HepG2 (cell line): ENCODE data around the gene FAT1. TPM values are rescaled to one million over a fixed set of nuclear protein-coding genes. Genes with fewer than 3 reads are reported as not detected.
A peak's percentile ranks its signal among the peaks of the same experiment; 100 is the strongest.

Experiments
- AFF4 ChIP-seq: sonication (generic); formaldehyde crosslinking; IDR thresholded peaks from 2 replicates; pipeline ENCODE4 v1.4.0; 2020; ENCODE audit warnings: missing genetic modification reagents
- ATF5 ChIP-seq: sonication (generic); formaldehyde crosslinking; IDR thresholded peaks from 2 replicates; pipeline ENCODE4 v1.4.0; 2020; ENCODE audit warnings: mild to moderate bottlenecking, low read depth, missing genetic modification reagents
- CENPX ChIP-seq: sonication (generic); formaldehyde crosslinking; IDR thresholded peaks from 2 replicates; pipeline ENCODE4 v1.9.0; 2021; ENCODE audit warnings: mild to moderate bottlenecking, missing genetic modification reagents, moderate library complexity
- CHCHD3 ChIP-seq: sonication (generic); formaldehyde crosslinking; IDR thresholded peaks from 2 replicates; pipeline ENCODE4 v1.8.0; 2022; ENCODE audit warnings: mild to moderate bottlenecking, missing genetic modification reagents, moderate library complexity
- FOSL1 ChIP-seq: sonication (generic); formaldehyde crosslinking; IDR thresholded peaks from 2 replicates; pipeline ENCODE4 v1.9.0; 2021; ENCODE audit warnings: missing genetic modification reagents, borderline replicate concordance
- HNRNPL ChIP-seq: fragments of 200-400 bp; formaldehyde crosslinking; IDR thresholded peaks from 2 replicates; pipeline ENCODE4 v1.6.1; 2017; ENCODE audit warnings: mild to moderate bottlenecking, low read depth, low read length
- MXD1 ChIP-seq: sonication (generic); formaldehyde crosslinking; IDR thresholded peaks from 2 replicates; pipeline ENCODE4 v1.4.0; 2020; ENCODE audit warnings: mild to moderate bottlenecking, missing genetic modification reagents
- NKX3-1 ChIP-seq: sonication (generic); formaldehyde crosslinking; IDR thresholded peaks from 2 replicates; pipeline ENCODE4 v1.5.0; 2020; ENCODE audit warnings: missing genetic modification reagents
- SMYD3 ChIP-seq: sonication (generic); formaldehyde crosslinking; IDR thresholded peaks from 2 replicates; pipeline ENCODE4 v1.8.1; 2023; ENCODE audit warnings: mild to moderate bottlenecking, missing genetic modification reagents
- SP5 ChIP-seq: IDR thresholded peaks from 2 replicates; pipeline ENCODE4 v1.6.1; 2016; ENCODE audit warnings: low read depth, borderline replicate concordance
- SRSF4 ChIP-seq: fragments of 200-400 bp; formaldehyde crosslinking; IDR thresholded peaks from one replicate; pipeline ENCODE4 v1.6.1; 2018; ENCODE audit warnings: mild to moderate bottlenecking, low read depth, low read length, moderate library complexity; ENCODE audit not compliant: poor library complexity, severe bottlenecking
- TCF7L2 ChIP-seq: IDR thresholded peaks from 2 replicates; pipeline ENCODE4 v1.6.1; 2011; ENCODE audit warnings: mild to moderate bottlenecking, low read depth, low read length, moderate library complexity
- TSC22D2 ChIP-seq: sonication (generic); formaldehyde crosslinking; IDR thresholded peaks from 2 replicates; pipeline ENCODE4 v1.5.1; 2020; ENCODE audit warnings: missing genetic modification reagents, mild to moderate bottlenecking, borderline replicate concordance
- ZBTB46 ChIP-seq: sonication (generic); formaldehyde crosslinking; IDR thresholded peaks from 2 replicates; pipeline ENCODE4 v1.4.0; 2020; ENCODE audit warnings: mild to moderate bottlenecking, missing genetic modification reagents, borderline replicate concordance
- ZFP36 ChIP-seq: fragments of 150-350 bp; IDR thresholded peaks from 2 replicates; pipeline ENCODE4 v1.6.1; 2018; ENCODE audit warnings: borderline replicate concordance, low read length, low read depth; ENCODE audit not compliant: partially characterized antibody
- ZFP36L1 ChIP-seq: sonication (generic); formaldehyde crosslinking; IDR thresholded peaks from 2 replicates; pipeline ENCODE4 v1.8.0; 2022; ENCODE audit warnings: mild to moderate bottlenecking, missing genetic modification reagents, moderate library complexity
- ZNF468 ChIP-seq: sonication (generic); formaldehyde crosslinking; IDR thresholded peaks from 2 replicates; pipeline ENCODE4 v1.8.0; 2022; ENCODE audit warnings: mild to moderate bottlenecking, moderate library complexity, missing genetic modification reagents
- ZNF496 ChIP-seq: sonication (generic); formaldehyde crosslinking; IDR thresholded peaks from 2 replicates; pipeline ENCODE4 v1.8.1; 2023; ENCODE audit warnings: mild to moderate bottlenecking, moderate library complexity, missing genetic modification reagents; ENCODE audit not compliant: insufficient replicate concordance
- polyA plus RNA-seq, 8 experiments: library from polyadenylated mRNA; depleted of rRNA in 3 of 8; stranded (reverse) in 7 of 8; unstranded in 1 of 8; fragments of >200 nt; fragmentation: Illumina TruSeq in 4 of 8; extraction: Trizol in 4 of 8; gene quantifications; 2 replicates each; pipeline versions ENCODE4 v1.2.1 to v1.2.3, GENCODE V29; 2011 to 2016; ENCODE audit warnings: low read depth in 4 of 8, missing spikeins in 1 of 8, mixed read lengths in 1 of 8; ENCODE audit not compliant: insufficient read depth in 1 of 8
- total RNA-seq, 5 experiments: library from RNA; depleted of rRNA; stranded (reverse); fragments of >200 nt; fragmentation: Illumina TruSeq; extraction: Trizol; gene quantifications; 2 replicates each; pipeline ENCODE4 v1.2.3, GENCODE V29; 2016; ENCODE audit warnings: low read depth in 1 of 5
- TF ChIP-seq, protein P1 (sequence below): sonication (generic); formaldehyde crosslinking; conservative IDR thresholded peaks from 2 replicates; pipeline ENCODE4 v1.8.0; 2022; ENCODE audit warnings: mild to moderate bottlenecking, moderate library complexity, missing genetic modification reagents

FAT1 gene
- total and polyA plus RNA-seq, 2 of the 13 experiments (the other 11 are each of a cell fraction or from before 2014, with no cell fraction given): 185 to 216 TPM

- TF ChIP-seq AFF4 (CRISPR knock-in tag): no peak
- no peak for TF ChIP-seq SMYD3
- TF ChIP-seq ZFP36: no peak
- TF ChIP-seq, protein P1, sequence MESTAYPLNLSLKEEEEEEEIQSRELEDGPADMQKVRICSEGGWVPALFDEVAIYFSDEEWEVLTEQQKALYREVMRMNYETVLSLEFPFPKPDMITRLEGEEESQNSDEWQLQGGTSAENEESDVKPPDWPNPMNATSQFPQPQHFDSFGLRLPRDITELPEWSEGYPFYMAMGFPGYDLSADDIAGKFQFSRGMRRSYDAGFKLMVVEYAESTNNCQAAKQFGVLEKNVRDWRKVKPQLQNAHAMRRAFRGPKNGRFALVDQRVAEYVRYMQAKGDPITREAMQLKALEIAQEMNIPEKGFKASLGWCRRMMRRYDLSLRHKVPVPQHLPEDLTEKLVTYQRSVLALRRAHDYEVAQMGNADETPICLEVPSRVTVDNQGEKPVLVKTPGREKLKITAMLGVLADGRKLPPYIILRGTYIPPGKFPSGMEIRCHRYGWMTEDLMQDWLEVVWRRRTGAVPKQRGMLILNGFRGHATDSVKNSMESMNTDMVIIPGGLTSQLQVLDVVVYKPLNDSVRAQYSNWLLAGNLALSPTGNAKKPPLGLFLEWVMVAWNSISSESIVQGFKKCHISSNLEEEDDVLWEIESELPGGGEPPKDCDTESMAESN (CRISPR knock-in tag): no peak
- TF ChIP-seq NKX3-1 (CRISPR knock-in tag): no peak
- peak; percentile 94; the same call in 1 of the 2 replicates for TF ChIP-seq ZFP36L1 (CRISPR knock-in tag)
- no peak for TF ChIP-seq TCF7L2
- no peak for TF ChIP-seq SRSF4
- TF ChIP-seq CHCHD3: no peak
- no peak for TF ChIP-seq ZNF496
- TF ChIP-seq MXD1 (CRISPR knock-in tag): no peak
- TF ChIP-seq FOSL1: no peak
- TF ChIP-seq ATF5 (CRISPR knock-in tag): no peak
- no peak for TF ChIP-seq HNRNPL
- TF ChIP-seq CENPX: no peak
- TF ChIP-seq ZBTB46 (CRISPR knock-in tag): no peak
- TF ChIP-seq SP5 (CRISPR knock-in tag): no peak
- no peak for TF ChIP-seq ZNF468 (CRISPR knock-in tag)
- TF ChIP-seq TSC22D2 (CRISPR knock-in tag): no peak
These were observed 32.2 kb upstream of the FAT1 start (continued) for GRCh38 chr4:186755550-186756519.
